ENCODE results near the gene RAB5A. TPM values are rescaled to one million over a fixed set of nuclear protein-coding genes. Genes with fewer than 3 reads are reported as not detected.
A peak's percentile ranks its signal among the peaks of the same experiment; 100 is the strongest.

Gene RAB5A
- total and polyA plus RNA-seq, 4 donors: 36.8 to 91.1 (median 48.2) TPM

GRCh38 chr3:19901337-19901736, 45.6 kb upstream of the RAB5A start:
- no peak overlapping the region for H3K9ac ChIP-seq (ENCODE audit: insufficient read depth in 1 of 2, low read length in 2 of 2)
- peaks cover 0 to 4% (median 0%) of the 10 kb centered on the region in 5 donors for H3K4me1 ChIP-seq (ENCODE audit: control insufficient read depth in 5 of 5, insufficient read depth in 5 of 5, low read length in 5 of 5)
- ATAC-seq (ENCODE audit: insufficient read depth, low FRiP score): no peak
- WGBS, 2 donors: 60 to 62% methylated on average over 5 of the region's 5 CpGs
- H3K4me3 ChIP-seq: no peak overlapping the region
- no peak overlapping the region for H3K27ac ChIP-seq (ENCODE audit: low read depth in 1 of 2, low read length in 1 of 2)
- peak in 2 of 3 donors; percentile 28 to 31 for DNase-seq
- no peaks in the 10 kb centered on the region for H3K9me3 ChIP-seq (ENCODE audit: control insufficient read depth in 4 of 4, insufficient read depth in 3 of 4, low read length in 3 of 4)
- H3K36me3 ChIP-seq (ENCODE audit: control insufficient read depth in 4 of 4, insufficient read depth in 4 of 4, low read length in 4 of 4): no peaks in the 10 kb centered on the region
- TF ChIP-seq CTCF (IDR thresholded peaks at IDR 0.05; ENCODE audit: control extremely low read depth, extremely low read depth): no peak
- H3K27me3 ChIP-seq (ENCODE audit: control insufficient read depth in 3 of 3, insufficient read depth in 3 of 3, low read length in 2 of 3): no peaks in the 10 kb centered on the region

- Histone ChIP-seq H3K27me3 (ENCODE audit: control insufficient read depth in 3 of 3, insufficient read depth in 3 of 3, low read length in 2 of 3) (no peaks in the 10 kb centered on the region), H3K9ac (ENCODE audit: insufficient read depth in 1 of 2, low read length in 2 of 2) (no peak overlapping the region), H3K27ac (ENCODE audit: low read depth in 1 of 2, low read length in 1 of 2) (no peak overlapping the region), H3K36me3 (ENCODE audit: control insufficient read depth in 4 of 4, insufficient read depth in 4 of 4, low read length in 4 of 4) (no peaks in the 10 kb centered on the region), H3K9me3 (ENCODE audit: control insufficient read depth in 4 of 4, insufficient read depth in 3 of 4, low read length in 3 of 4) (no peaks in the 10 kb centered on the region), H3K4me1 (ENCODE audit: control insufficient read depth in 5 of 5, insufficient read depth in 5 of 5, low read length in 5 of 5) (peaks cover 0 to 4% (median 0%) of the 10 kb centered on the region in 5 donors), H3K4me3 (no peak overlapping the region)
- no peak for ATAC-seq (ENCODE audit: insufficient read depth, low FRiP score)
- DNase-seq: peak in 2 of 3 donors; percentile 4 to 26
- WGBS, 2 donors: 38 to 51% methylated on average over 4 of the region's 4 CpGs
- TF ChIP-seq CTCF (IDR thresholded peaks at IDR 0.05; ENCODE audit: control extremely low read depth, extremely low read depth): no peak
Observed at GRCh38 chr3:19901918-19902317, 45.0 kb upstream of the RAB5A start.

GRCh38 chr3:19903649-19904048, 43.2 kb upstream of the RAB5A start:
- no peak for ATAC-seq (ENCODE audit: insufficient read depth, low FRiP score)
- TF ChIP-seq CTCF (IDR thresholded peaks at IDR 0.05; ENCODE audit: control extremely low read depth, extremely low read depth): no peak
- H3K36me3 ChIP-seq (ENCODE audit: control insufficient read depth in 4 of 4, insufficient read depth in 4 of 4, low read length in 4 of 4): no peaks in the 10 kb centered on the region
- peaks cover 0 to 4% (median 0%) of the 10 kb centered on the region in 5 donors for H3K4me1 ChIP-seq (ENCODE audit: control insufficient read depth in 5 of 5, insufficient read depth in 5 of 5, low read length in 5 of 5)
- DNase-seq: no peak
- H3K27ac ChIP-seq (ENCODE audit: low read depth in 1 of 2, low read length in 1 of 2): no peak overlapping the region
- H3K27me3 ChIP-seq (ENCODE audit: control insufficient read depth in 3 of 3, insufficient read depth in 3 of 3, low read length in 2 of 3): no peaks in the 10 kb centered on the region
- no peak overlapping the region for H3K9ac ChIP-seq (ENCODE audit: insufficient read depth in 1 of 2, low read length in 2 of 2)
- 85 to 87% methylated on average over 2 of the region's 2 CpGs for WGBS, 2 donors
- H3K4me3 ChIP-seq: no peak overlapping the region
- H3K9me3 ChIP-seq (ENCODE audit: control insufficient read depth in 4 of 4, insufficient read depth in 3 of 4, low read length in 3 of 4): no peaks in the 10 kb centered on the region

GRCh38 chr3:19907523-19907922, 39.4 kb upstream of the RAB5A start:
- Histone ChIP-seq H3K4me1 (ENCODE audit: control insufficient read depth in 5 of 5, insufficient read depth in 5 of 5, low read length in 5 of 5) (no peaks in the 10 kb centered on the region), H3K9ac (ENCODE audit: insufficient read depth in 1 of 2, low read length in 2 of 2) (no peak overlapping the region), H3K27me3 (ENCODE audit: control insufficient read depth in 3 of 3, insufficient read depth in 3 of 3, low read length in 2 of 3) (no peaks in the 10 kb centered on the region), H3K27ac (ENCODE audit: low read depth in 1 of 2, low read length in 1 of 2) (no peak overlapping the region), H3K9me3 (ENCODE audit: control insufficient read depth in 4 of 4, insufficient read depth in 3 of 4, low read length in 3 of 4) (peaks cover 0 to 6% (median 0%) of the 10 kb centered on the region in 4 donors), H3K4me3 (no peak overlapping the region), H3K36me3 (ENCODE audit: control insufficient read depth in 4 of 4, insufficient read depth in 4 of 4, low read length in 4 of 4) (no peaks in the 10 kb centered on the region)
- ATAC-seq (ENCODE audit: insufficient read depth, low FRiP score) (no peak), DNase-seq (no peak)
- no peak for TF ChIP-seq CTCF (IDR thresholded peaks at IDR 0.05; ENCODE audit: control extremely low read depth, extremely low read depth)
- WGBS, 2 donors: 88 to 91% methylated on average over 3 of the region's 3 CpGs
